ENCODE data around the gene UPF3A. TPM values are rescaled to one million over a fixed set of nuclear protein-coding genes. Genes with fewer than 3 reads are reported as not detected.

Gene UPF3A
- total and polyA plus RNA-seq, 2 of the 4 experiments (the other 2 are of a cell fraction) = 11.7 to 51.6 TPM

DNA sequence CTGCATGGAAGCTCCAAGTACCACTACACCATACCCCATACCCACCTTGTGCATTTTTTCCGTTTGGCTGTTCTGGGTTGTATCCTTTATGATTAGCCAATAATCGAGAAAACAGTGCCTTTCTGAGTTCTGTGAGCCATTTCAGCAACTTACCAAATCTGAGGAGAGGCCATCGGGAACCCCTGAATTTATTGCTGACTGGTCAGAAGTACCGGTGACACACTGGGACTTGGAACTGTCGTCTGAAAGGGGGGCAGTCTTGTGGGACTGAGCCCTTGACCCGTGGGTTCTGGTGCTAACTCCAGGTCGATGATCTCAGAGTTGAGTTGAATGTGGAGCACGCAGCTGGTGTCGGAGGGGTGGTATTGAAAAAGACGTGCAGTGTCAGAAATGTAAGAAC lies 15.0 kb downstream of the UPF3A start:
- H3K9me3 ChIP-seq (ENCODE audit: control insufficient read depth, insufficient read depth, low read length) = no peaks in the 10 kb centered on the region
- no peak overlapping the region for H2BK20ac ChIP-seq (ENCODE audit: low read depth, low read length)
- no peak for ATAC-seq (ENCODE audit: low read depth)
- no peak overlapping the region for H3K23ac ChIP-seq (ENCODE audit: low read depth, low read length)
- intact Hi-C loops (cut with micrococcal nuclease) (no loop called here), in situ Hi-C loops (cut with MboI; ENCODE audit: low sequenced_read_pairs) (no loop called here), dilution Hi-C loops (cut with HindIII; ENCODE audit: low sequenced_read_pairs, unreplicated experiment) (no loop called here)
- no peak overlapping the region for H2BK5ac ChIP-seq (ENCODE audit: low read depth, low read length, poor library complexity, severe bottlenecking)
- POLR2A ChIA-PET (ENCODE audit: unreplicated experiment) = no interaction called here
- no peak overlapping the region for H2AK5ac ChIP-seq (ENCODE audit: low read depth, low read length)
- H2BK15ac ChIP-seq (ENCODE audit: low read depth, low read length) = no peak overlapping the region
- H4K20me1 ChIP-seq (ENCODE audit: insufficient read depth, low read length) = no peaks in the 10 kb centered on the region; the same call in 1 of the 2 replicates
- H3K36me3 ChIP-seq (ENCODE audit: control insufficient read depth, insufficient read depth, low read length) = peaks cover 35% of the 10 kb centered on the region
- BruUV-seq (replicated peaks) = no TSS peak
- peaks cover 10% of the 10 kb centered on the region for H3K9me1 ChIP-seq (ENCODE audit: insufficient read depth, low read length)
- H3K4me3 ChIP-seq (ENCODE audit: insufficient read depth, low read depth, low read length) = no peak overlapping the region
- 93% methylated on average over 7 of the region's 10 CpGs; no CpG with 5 or more reads in 1 of the 2 experiments for WGBS, 2 experiments (ENCODE audit: extremely low coverage in 2 of 2, insufficient read length in 1 of 2)
- H2AK9ac ChIP-seq (replicated peaks; ENCODE audit: low read depth, low read length, poor library complexity) = no peak overlapping the region
- no peak overlapping the region for H2AFZ ChIP-seq (replicated peaks; ENCODE audit: low read length, poor library complexity)
- no peak overlapping the region for H4K5ac ChIP-seq (ENCODE audit: low read depth, low read length)
- H3K4me2 ChIP-seq (ENCODE audit: low read depth, low read length) = no peak overlapping the region
- H3K4ac ChIP-seq (ENCODE audit: low read depth, low read length) = no peak overlapping the region
- H3K27me3 ChIP-seq (ENCODE audit: control insufficient read depth, insufficient read depth, low read length) = no peaks in the 10 kb centered on the region
- no peaks in the 10 kb centered on the region for H3K4me1 ChIP-seq (ENCODE audit: control insufficient read depth, insufficient read depth, low read length)
- no peak overlapping the region for H2BK120ac ChIP-seq (ENCODE audit: low read depth, low read length)
- H3K14ac ChIP-seq (replicated peaks; ENCODE audit: low read depth, low read length) = no peak overlapping the region
- peaks cover 17 to 53% of the 10 kb centered on the region in 2 experiments for H3K79me1 ChIP-seq (ENCODE audit: low read depth in 1 of 2, low read length in 2 of 2)
- no peak for DNase-seq
- TF ChIP-seq BHLHE40 (IDR thresholded peaks at IDR 0.05; ENCODE audit: low read depth, low read length) (no peak), MAFK (IDR thresholded peaks at IDR 0.05; ENCODE audit: low read depth, low read length) (peak; percentile 71)
- no peak overlapping the region for H3K56ac ChIP-seq (ENCODE audit: extremely low read depth, insufficient read depth, low read length)
- no peak overlapping the region for H3K9ac ChIP-seq (ENCODE audit: low read depth, low read length)
- H4K91ac ChIP-seq (ENCODE audit: insufficient read depth, low read depth, low read length) = no peak overlapping the region
- no peak overlapping the region for H4K8ac ChIP-seq (ENCODE audit: low read depth in 2 of 2, low read length in 2 of 2)
- no peak overlapping the region for H3K18ac ChIP-seq (ENCODE audit: low read depth, low read length)
- CTCF ChIA-PET = no interaction called here
- H3K27ac ChIP-seq (ENCODE audit: insufficient read depth, low read length) = no peak overlapping the region
